Effector CD8-positive, alpha-beta T cell (primary cell): Measurements from ENCODE around the gene PCDHA9.
"Not testable (repeated sequence)": the region's sequence is repeated elsewhere in the genome, so short reads cannot be mapped to it uniquely, and the experiment has no call there.

Experiments used
- DNase-seq: peaks from one replicate; lab custom pipeline; 2025; lab: John Stamatoyannopoulos, UW

PCDHA9 gene

DNA sequence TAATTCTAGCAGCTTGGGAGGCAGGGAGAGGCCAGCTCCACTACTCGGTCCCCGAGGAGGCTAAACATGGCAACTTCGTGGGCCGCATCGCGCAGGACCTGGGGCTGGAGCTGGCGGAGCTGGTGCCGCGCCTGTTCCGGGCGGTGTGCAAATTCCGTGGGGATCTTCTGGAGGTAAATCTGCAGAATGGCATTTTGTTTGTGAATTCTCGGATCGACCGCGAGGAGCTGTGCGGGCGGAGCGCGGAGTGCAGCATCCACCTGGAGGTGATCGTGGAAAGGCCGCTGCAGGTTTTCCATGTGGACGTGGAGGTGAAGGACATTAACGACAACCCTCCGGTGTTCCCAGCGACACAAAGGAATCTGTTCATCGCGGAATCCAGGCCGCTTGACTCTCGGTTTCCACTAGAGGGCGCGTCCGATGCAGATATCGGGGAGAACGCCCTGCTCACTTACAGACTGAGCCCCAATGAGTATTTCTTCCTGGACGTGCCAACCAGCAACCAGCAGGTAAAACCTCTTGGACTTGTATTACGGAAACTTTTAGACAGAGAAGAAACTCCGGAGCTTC, 13.7 kb upstream of the PCDHA9 start:
- not testable (repeated sequence) for DNase-seq

DNA sequence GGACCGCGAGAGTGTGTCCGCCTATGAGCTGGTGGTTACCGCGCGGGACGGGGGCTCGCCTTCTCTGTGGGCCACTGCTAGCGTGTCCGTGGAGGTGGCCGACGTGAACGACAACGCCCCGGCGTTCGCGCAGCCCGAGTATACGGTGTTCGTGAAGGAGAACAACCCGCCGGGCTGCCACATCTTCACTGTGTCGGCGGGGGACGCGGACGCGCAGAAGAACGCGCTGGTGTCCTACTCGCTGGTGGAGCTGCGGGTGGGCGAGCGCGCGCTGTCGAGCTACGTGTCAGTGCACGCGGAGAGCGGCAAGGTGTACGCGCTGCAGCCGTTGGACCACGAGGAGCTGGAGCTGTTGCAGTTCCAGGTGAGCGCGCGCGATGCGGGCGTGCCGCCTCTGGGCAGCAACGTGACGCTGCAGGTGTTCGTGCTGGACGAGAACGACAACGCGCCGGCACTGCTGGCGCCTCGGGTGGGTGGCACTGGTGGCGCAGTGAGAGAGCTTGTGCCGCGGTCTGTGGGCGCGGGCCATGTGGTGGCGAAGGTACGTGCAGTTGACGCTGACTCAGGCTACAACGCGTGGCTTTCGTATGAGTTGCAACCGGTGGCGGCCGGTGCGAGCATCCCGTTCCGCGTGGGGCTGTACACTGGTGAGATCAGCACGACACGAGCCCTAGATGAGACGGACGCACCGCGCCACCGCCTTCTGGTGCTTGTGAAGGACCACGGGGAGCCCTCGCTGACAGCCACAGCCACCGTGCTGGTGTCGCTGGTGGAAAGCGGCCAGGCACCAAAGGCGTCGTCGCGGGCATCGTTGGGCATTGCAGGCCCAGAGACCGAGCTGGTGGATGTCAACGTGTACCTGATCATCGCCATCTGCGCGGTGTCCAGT, 12.3 kb upstream of the PCDHA9 start:
- DNase-seq, result no peak

DNA sequence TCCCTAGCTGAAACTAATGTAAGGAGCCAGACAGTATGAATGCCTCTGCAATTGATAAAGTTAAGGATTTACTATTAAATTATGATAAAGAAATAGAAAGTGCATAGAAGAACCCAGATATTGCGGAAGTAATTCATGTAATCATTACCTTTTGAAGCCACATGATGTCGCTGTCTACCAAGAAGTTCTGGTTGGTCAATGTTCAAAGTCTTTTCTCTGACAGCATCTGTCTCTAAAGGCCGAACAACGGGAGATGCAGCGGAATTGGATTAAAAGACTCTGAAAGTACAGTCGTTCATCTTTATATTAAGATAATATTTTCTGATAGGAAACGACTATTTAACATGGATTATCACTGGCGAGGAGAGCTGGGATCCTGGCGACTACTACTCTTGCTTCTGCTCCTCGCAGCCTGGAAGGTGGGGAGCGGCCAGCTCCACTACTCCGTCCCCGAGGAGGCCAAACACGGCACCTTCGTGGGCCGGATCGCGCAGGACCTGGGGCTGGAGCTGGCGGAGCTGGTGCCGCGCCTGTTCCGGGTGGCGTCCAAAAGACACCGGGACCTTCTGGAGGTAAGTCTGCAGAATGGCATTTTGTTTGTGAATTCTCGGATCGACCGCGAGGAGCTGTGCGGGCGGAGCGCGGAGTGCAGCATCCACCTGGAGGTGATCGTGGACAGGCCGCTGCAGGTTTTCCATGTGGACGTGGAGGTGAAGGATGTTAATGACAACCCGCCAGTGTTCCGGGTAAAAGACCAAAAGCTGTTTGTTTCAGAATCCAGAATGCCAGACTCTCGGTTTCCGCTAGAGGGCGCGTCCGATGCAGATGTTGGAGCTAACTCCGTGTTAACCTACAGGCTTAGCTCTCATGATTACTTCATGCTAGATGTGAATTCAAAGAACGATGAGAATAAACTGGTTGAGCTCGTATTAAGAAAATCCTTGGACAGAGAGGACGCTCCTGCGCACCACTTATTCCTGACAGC, 6.9 kb upstream of the PCDHA9 start, which contains the start of gene PCDHA8:
TSS of gene PCDHA8 (plus strand) at position 210 of the 985 bp plus-strand sequence. CDS start at position 345, 135 bp downstream.
- DNase-seq, result no peak

DNA sequence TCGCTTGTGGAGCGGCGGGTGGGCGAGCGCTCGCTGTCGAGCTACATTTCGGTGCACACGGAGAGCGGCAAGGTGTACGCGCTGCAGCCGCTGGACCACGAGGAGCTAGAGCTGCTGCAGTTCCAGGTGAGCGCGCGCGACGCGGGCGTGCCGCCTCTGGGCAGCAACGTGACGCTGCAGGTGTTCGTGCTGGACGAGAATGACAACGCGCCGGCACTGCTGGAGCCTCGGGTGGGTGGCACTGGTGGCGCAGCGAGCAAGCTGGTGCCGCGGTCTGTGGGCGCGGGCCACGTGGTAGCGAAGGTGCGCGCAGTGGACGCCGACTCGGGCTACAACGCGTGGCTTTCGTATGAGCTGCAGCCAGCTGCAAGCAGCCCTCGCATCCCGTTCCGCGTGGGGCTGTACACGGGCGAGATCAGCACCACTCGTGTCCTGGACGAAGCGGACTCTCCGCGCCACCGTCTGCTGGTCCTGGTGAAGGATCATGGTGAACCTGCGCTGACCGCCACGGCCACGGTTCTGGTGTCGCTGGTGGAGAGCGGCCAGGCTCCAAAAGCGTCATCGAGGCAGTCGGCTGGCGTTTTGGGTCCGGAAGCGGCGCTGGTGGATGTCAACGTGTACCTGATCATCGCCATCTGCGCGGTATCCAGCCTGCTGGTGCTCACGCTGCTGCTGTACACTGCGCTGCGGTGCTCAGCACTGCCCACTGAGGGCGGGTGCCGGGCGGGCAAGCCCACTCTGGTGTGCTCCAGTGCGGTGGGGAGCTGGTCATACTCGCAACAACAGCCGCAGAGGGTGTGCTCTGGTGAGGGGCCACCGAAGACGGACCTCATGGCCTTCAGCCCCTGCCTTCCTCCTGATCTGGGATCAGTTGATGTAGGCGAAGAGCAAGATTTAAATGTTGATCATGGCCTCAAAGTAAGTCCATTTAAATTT, 5.1 kb upstream of the PCDHA9 start:
- DNase-seq, result no peak

DNA sequence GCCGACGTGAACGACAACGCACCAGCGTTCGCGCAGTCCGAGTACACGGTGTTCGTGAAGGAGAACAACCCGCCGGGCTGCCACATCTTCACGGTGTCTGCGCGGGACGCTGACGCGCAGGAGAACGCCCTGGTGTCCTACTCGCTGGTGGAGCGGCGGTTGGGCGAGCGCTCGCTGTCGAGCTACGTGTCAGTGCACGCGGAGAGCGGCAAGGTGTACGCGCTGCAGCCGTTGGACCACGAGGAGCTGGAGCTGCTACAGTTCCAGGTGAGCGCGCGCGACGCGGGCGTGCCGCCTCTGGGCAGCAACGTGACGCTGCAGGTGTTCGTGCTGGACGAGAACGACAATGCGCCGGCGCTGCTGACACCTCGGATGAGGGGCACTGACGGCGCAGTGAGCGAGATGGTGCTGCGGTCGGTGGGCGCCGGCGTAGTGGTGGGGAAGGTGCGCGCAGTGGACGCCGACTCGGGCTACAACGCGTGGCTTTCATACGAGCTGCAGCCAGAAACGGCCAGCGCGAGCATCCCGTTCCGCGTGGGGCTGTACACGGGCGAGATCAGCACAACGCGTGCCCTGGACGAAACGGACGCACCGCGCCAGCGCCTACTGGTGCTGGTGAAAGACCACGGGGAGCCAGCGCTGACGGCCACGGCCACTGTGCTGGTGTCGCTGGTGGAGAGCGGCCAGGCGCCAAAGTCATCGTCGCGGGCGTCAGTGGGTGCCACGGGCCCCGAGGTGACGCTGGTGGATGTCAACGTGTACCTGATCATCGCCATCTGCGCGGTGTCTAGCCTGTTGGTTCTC, 1.9 kb downstream of the PCDHA9 start:
- DNase-seq, result not testable (repeated sequence)

DNA sequence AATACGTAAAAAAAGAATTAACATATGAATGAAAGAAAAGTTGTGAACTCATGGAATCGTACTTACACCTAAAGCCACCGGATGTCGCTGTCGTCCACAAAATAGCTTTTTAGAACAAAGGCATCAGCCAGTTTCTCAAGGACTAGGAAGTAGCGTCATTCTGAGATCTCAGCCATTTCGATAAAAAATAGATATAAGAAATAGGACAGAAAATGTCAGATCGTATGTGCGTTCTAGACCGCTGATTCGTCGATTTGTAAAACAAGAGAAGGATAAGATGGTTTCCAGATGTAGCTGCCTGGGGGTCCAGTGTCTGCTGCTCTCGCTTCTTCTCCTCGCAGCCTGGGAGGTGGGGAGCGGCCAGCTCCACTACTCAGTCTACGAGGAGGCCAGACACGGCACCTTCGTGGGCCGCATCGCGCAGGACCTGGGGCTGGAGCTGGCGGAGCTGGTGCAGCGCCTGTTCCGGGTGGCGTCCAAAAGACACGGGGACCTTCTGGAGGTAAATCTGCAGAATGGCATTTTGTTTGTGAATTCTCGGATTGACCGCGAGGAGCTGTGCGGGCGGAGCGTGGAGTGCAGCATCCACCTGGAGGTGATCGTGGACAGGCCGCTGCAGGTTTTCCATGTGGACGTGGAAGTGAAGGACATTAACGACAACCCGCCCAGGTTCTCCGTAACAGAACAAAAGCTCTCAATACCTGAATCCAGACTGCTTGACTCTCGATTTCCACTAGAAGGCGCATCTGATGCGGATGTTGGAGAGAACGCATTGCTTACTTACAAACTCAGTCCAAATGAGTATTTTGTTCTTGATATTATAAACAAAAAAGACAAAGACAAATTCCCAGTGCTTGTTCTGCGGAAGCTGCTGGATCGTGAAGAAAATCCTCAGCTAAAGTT, 7.8 kb downstream of the PCDHA9 start, which contains the start of gene PCDHA10:
TSS of gene PCDHA10 (plus strand) at position 126 of the 903 bp plus-strand sequence. CDS start at position 278, 152 bp downstream.
- DNase-seq, result no peak

DNA sequence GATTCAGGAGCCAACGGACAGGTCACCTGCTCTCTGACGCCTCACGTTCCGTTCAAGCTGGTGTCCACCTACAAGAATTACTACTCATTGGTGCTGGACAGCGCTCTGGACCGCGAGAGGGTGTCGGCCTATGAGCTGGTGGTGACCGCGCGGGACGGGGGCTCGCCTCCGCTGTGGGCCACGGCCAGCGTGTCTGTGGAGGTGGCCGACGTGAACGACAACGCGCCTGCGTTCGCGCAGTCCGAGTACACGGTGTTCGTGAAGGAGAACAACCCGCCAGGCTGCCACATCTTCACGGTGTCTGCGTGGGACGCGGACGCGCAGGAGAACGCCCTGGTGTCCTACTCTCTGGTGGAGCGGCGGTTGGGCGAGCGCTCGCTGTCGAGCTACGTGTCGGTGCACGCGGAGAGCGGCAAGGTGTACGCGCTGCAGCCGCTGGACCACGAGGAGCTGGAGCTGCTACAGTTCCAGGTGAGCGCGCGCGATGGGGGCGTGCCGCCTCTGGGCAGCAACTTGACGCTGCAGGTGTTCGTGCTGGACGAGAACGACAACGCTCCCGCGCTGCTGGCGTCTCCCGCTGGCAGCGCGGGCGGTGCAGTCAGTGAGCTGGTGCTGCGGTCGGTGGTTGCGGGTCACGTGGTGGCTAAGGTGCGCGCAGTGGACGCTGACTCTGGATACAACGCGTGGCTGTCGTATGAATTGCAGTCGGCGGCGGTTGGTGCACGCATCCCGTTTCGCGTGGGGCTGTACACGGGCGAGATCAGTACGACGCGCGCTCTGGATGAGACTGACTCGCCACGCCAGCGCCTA, 9.2 kb downstream of the PCDHA9 start:
- DNase-seq, result no peak

DNA sequence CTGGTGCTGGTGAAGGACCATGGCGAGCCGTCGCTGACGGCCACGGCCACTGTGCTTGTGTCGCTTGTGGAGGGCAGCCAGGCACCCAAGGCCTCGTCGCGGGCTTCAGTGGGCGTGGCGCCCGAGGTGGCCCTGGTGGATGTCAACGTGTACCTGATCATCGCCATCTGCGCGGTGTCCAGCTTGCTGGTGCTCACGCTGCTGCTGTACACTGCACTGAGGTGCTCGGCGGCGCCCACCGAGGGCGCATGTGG, 9.7 kb downstream of the PCDHA9 start:
- DNase-seq, result no peak

DNA sequence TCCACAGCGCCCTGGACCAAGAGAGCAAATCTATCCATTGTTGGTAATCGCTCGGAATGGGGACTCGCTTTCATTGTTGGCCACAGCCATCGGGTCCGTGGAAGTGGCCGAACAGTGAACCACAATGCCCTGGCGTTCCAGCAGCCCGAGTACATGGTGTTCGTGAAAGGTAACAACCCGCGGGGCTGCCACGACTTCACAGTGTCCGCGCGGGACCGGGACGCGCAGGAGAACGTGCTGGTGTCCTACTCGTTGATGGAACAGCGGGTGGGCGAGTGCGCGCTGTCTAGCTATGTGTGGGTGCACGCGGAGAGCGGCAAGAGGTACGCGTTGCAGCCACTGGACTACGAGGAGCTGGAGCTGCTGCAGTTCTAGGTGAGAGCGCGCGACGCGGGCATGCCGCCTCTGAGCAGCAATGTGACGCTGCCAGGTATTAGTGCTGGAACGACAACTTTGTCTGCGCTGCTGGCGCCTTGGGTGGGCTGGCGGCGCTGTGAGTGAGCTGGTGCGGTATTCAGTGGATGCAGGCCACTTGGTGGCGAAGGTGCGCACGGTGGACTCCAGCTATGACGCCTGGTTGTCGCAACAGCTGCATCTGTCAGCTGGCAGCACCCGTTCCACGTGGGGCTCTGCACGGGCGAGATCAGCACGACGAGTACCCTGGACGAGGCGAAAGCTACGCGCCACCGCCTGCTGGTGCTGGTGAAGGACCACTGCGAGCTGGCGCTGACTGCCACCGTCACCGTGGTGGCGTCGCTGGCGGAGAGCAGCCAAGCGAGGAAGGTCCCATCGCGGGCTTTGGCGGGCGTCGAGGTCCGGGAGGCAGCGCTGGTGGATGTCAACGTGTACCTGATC, 14.5 kb downstream of the PCDHA9 start:
- no peak for DNase-seq

DNA sequence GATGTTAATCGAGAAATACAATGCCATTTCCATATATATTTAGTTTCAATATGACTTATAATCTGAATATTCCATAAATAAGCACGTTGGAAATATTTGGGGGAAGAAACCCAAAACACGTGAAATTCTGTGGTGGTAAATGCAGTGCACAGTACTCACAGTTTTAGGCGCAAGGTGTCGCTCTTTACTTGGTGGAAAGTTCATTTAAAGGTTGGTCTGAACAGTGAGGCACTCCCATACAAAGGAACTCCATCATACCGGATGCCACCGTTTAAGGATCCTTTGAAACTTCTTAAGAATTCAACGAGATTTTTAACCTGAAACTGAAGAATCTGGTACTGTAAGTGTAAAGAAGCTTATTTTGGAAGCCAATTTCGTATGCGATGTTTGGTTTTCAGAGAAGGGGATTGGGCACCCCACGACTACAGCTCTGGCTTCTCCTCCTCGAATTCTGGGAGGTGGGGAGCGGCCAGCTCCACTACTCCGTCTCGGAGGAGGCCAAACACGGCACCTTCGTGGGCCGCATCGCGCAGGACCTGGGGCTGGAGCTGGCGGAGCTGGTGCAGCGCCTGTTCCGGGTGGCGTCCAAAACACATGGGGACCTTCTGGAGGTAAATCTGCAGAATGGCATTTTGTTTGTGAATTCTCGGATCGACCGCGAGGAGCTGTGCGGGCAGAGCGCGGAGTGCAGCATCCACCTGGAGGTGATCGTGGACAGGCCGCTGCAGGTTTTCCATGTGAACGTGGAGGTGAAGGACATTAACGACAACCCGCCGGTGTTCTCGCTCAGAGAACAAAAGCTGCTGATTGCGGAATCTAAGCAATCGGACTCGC, 20.8 kb downstream of the PCDHA9 start, which contains the start of gene PCDHA11:
TSS of gene PCDHA11 (plus strand) at position 237 of the 834 bp plus-strand sequence. CDS start at position 384, 147 bp downstream.
- no peak for DNase-seq

DNA sequence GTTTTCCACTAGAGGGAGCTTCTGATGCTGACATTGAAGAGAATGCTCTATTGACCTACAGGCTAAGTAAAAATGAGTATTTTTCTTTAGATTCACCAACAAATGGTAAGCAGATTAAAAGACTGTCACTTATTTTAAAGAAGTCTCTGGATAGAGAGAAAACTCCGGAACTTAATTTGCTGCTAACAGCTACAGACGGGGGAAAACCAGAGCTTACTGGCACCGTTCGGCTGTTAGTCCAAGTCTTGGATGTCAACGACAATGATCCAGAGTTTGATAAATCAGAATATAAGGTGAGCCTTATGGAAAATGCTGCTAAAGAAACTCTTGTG, 21.3 kb downstream of the PCDHA9 start:
- no peak for DNase-seq

DNA sequence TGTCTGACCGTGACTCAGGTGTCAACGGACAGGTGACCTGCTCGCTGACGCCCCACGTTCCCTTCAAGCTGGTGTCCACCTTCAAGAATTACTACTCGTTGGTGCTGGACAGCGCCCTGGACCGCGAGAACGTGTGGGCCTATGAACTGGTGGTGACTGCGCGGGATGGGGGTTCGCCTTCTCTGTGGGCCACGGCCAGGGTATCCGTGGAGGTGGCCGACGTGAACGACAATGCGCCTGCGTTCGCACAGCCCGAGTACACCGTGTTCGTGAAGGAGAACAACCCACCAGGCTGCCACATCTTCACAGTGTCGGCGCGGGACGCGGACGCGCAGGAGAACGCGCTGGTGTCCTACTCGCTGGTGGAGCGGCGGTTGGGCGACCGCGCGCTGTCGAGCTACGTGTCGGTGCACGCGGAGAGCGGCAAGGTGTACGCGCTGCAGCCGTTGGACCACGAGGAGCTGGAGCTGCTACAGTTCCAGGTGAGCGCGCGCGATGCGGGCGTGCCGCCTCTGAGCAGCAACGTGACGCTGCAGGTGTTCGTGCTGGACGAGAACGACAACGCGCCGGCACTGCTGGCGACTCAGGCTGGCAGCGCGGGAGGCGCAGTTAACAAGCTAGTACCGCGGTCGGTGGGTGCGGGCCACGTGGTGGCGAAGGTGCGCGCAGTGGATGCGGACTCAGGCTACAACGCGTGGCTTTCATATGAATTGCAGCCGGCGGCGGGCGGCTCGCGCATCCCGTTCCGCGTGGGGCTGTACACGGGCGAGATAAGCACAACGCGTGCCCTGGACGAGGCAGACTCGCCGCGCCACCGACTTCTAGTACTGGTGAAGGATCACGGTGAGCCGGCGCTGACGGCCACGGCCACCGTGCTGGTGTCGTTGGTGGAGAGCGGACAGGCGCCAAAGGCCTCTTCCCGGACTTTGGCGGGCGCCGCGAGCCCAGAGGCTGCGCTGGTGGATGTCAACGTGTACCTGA, 22.3 kb downstream of the PCDHA9 start:
- no peak for DNase-seq

DNA sequence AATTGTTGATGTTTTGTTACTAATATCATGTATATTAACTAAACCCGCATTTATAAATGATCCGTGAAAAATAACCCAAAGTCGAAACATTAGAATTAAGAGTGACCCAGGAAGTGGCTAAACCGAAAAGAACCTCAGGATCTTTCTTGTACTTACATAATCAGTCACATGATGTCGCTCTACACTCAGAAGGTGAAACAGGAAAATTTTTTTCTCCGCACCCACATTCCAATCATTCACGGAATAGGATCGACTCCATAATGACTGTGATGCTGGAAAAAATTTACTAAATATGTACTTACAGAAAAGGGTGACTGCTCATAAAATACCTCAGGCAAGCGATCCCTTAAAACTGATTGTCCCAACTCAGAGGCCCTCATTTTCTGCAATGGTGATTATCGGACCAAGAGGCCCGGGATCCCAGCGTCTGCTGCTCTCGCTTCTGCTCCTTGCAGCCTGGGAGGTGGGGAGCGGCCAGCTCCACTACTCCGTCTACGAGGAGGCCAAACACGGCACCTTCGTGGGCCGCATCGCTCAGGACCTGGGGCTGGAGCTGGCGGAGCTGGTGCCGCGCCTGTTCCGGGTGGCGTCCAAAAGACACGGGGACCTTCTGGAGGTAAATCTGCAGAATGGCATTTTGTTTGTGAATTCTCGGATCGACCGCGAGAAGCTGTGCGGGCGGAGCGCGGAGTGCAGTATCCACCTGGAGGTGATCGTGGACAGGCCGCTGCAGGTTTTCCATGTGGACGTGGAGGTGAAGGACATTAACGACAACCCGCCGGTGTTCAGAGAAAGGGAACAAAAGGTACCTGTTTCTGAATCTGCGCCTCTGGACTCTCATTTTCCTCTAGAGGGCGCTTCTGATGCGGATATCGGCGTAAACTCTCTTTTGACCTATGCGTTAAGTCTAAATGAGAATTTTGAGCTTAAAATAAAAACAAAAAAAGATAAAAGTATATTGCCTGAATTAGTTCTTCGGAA, 27.2 kb downstream of the PCDHA9 start, which contains the start of gene PCDHA12:
TSS of gene PCDHA12 (plus strand) at position 224 of the 981 bp plus-strand sequence. CDS start at position 389, 165 bp downstream.
- DNase-seq, result no peak
